Measurements from ENCODE around the gene PLA2G2D.
A peak's percentile ranks its signal among the peaks of the same experiment; 100 is the strongest.

The PLA2G2D gene

GRCh38 chr1:20114021-20114648 is 5.2 kb downstream of the PLA2G2D start:
- no peak for DNase-seq (ENCODE audit: low read depth)

GRCh38 chr1:20112279-20113000 is 6.9 kb downstream of the PLA2G2D start:
- no peak for DNase-seq (ENCODE audit: low read depth)

GRCh38 chr1:20111452-20111851 is 7.9 kb downstream of the PLA2G2D start:
- no peak for DNase-seq (ENCODE audit: low read depth)

- no peak for DNase-seq (ENCODE audit: low read depth)
Observed at GRCh38 chr1:20110679-20111078, 8.7 kb downstream of the PLA2G2D start.

- DNase-seq (ENCODE audit: low read depth) = no peak
Observed at GRCh38 chr1:20109223-20109856, 10.0 kb downstream of the PLA2G2D start.

GRCh38 chr1:20108366-20109123 is 10.8 kb downstream of the PLA2G2D start:
- no peak for DNase-seq (ENCODE audit: low read depth)

- DNase-seq (ENCODE audit: low read depth) = no peak
Observed at GRCh38 chr1:20107796-20108195, 11.5 kb downstream of the PLA2G2D start.

- DNase-seq (ENCODE audit: low read depth) = no peak
Observed at GRCh38 chr1:20107351-20107750, 12.0 kb downstream of the PLA2G2D start.

GRCh38 chr1:20105856-20106255 is 13.5 kb downstream of the PLA2G2D start:
- no peak for DNase-seq (ENCODE audit: low read depth)

GRCh38 chr1:20102875-20103274 is 16.5 kb downstream of the PLA2G2D start:
- DNase-seq (ENCODE audit: low read depth) = peak; percentile 40

GRCh38 chr1:20100632-20101355 is 18.5 kb downstream of the PLA2G2D start:
- peak; percentile 45 for DNase-seq (ENCODE audit: low read depth)

GRCh38 chr1:20099533-20099932 is 19.8 kb downstream of the PLA2G2D start:
- DNase-seq (ENCODE audit: low read depth) = no peak

- no peak for DNase-seq (ENCODE audit: low read depth)
Observed at GRCh38 chr1:20096840-20097447, 22.4 kb downstream of the PLA2G2D start.

- DNase-seq (ENCODE audit: low read depth) = no peak
Observed at GRCh38 chr1:20095564-20096434, 23.5 kb downstream of the PLA2G2D start.

GRCh38 chr1:20093940-20094391 is 25.4 kb downstream of the PLA2G2D start:
- no peak for DNase-seq (ENCODE audit: low read depth)

- DNase-seq (ENCODE audit: low read depth) = no peak
Observed at GRCh38 chr1:20093303-20093702, 26.0 kb downstream of the PLA2G2D start.

- DNase-seq (ENCODE audit: low read depth) = no peak
Observed at GRCh38 chr1:20090641-20091040, 28.7 kb downstream of the PLA2G2D start.

GRCh38 chr1:20090119-20090518 is 29.2 kb downstream of the PLA2G2D start:
- DNase-seq (ENCODE audit: low read depth) = no peak

- no peak for DNase-seq (ENCODE audit: low read depth)
Observed at GRCh38 chr1:20089328-20090077, 29.8 kb downstream of the PLA2G2D start.

- DNase-seq (ENCODE audit: low read depth) = no peak
Observed at GRCh38 chr1:20087668-20088067, 31.7 kb downstream of the PLA2G2D start.

Measured in EH (cell line).